RWPE2 (cell line): ENCODE data around the gene SUN3.

Experiments
- ATAC-seq: fragments of 200-7000 bp; cut with Tn5 transposase; 3 replicates; pipeline ENCODE4 v1.9.1; 2021; ENCODE audit warnings: low read depth
- DNase-seq: peaks from one replicate; pipeline ENCODE4 v3.0.0-alpha.2; 2020; ENCODE audit warnings: low spot score
- H3K27ac ChIP-seq: fragments of 450-650 bp; 2 replicates; pipeline ENCODE4 v1.5.1; 2017; ENCODE audit warnings: mild to moderate bottlenecking; ENCODE audit not compliant: poor library complexity, severe bottlenecking
- H3K27me3 ChIP-seq: fragments of 250-450 bp; sonication (Bioruptor Pico); 2 replicates; pipeline ENCODE4 v1.5.1; 2021; ENCODE audit warnings: mild to moderate bottlenecking, moderate library complexity; ENCODE audit not compliant: insufficient read depth, poor library complexity, severe bottlenecking
- H3K36me3 ChIP-seq: fragments of 250-450 bp; sonication (Bioruptor Pico); 2 replicates; pipeline ENCODE4 v1.5.1; 2020; ENCODE audit warnings: low read depth, mild to moderate bottlenecking, moderate library complexity
- H3K4me1 ChIP-seq: fragments of 250-450 bp; sonication (Bioruptor Pico); 2 replicates; pipeline ENCODE4 v1.5.1; 2021; ENCODE audit warnings: mild to moderate bottlenecking, moderate library complexity; ENCODE audit not compliant: insufficient read depth, poor library complexity, severe bottlenecking
- H3K4me3 ChIP-seq: fragments of 250-450 bp; sonication (Bioruptor Pico); 2 replicates; pipeline ENCODE4 v1.5.1; 2021; ENCODE audit warnings: mild to moderate bottlenecking, moderate library complexity; ENCODE audit not compliant: severe bottlenecking
- H3K9me3 ChIP-seq: fragments of 250-450 bp; sonication (Bioruptor Pico); 2 replicates; pipeline ENCODE4 v1.5.1; 2021; ENCODE audit warnings: mild to moderate bottlenecking, moderate library complexity; ENCODE audit not compliant: severe bottlenecking
- TF ChIP-seq, protein P1 (sequence below): fragments of 450-650 bp; IDR thresholded peaks from one replicate; pipeline ENCODE4 v1.5.1; 2017; ENCODE audit warnings: mild to moderate bottlenecking, moderate library complexity; ENCODE audit not compliant: poor library complexity, severe bottlenecking

The SUN3 gene

DNA sequence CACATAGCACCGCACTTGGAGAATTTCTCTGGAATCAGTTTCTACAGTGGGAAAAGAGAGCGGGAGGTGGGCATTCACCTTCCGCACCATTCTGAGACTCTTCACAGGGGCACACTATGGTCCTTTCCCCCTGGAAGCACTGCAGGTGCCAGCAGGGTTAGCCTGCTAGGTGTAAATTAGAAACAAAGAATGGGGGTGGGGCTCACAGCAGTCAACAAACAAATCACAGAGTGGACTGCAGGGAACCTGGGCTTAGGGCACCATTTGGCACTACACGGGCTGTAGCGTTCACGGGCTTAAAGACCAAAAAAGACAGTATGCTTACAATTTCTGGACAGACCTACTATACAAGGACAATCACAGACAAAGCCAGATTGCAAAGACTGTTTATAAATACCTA, 72.7 kb downstream of the SUN3 start:
- H3K4me3 ChIP-seq: no peak overlapping the region

GRCh38 chr7:47954231-47954911, 74.5 kb downstream of the SUN3 start:
- ATAC-seq (no peak; the same call in 2 of the 3 replicates), DNase-seq (no peak)
- no peak overlapping the region for H3K27ac ChIP-seq
- TF ChIP-seq, protein P1, sequence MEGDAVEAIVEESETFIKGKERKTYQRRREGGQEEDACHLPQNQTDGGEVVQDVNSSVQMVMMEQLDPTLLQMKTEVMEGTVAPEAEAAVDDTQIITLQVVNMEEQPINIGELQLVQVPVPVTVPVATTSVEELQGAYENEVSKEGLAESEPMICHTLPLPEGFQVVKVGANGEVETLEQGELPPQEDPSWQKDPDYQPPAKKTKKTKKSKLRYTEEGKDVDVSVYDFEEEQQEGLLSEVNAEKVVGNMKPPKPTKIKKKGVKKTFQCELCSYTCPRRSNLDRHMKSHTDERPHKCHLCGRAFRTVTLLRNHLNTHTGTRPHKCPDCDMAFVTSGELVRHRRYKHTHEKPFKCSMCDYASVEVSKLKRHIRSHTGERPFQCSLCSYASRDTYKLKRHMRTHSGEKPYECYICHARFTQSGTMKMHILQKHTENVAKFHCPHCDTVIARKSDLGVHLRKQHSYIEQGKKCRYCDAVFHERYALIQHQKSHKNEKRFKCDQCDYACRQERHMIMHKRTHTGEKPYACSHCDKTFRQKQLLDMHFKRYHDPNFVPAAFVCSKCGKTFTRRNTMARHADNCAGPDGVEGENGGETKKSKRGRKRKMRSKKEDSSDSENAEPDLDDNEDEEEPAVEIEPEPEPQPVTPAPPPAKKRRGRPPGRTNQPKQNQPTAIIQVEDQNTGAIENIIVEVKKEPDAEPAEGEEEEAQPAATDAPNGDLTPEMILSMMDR: no peak
- H3K27me3 ChIP-seq: no peaks in the 10 kb centered on the region
- no peak overlapping the region for H3K4me3 ChIP-seq
- H3K9me3 ChIP-seq: no peaks in the 10 kb centered on the region
- H3K4me1 ChIP-seq: peaks cover 3% of the 10 kb centered on the region
- peaks cover 29% of the 10 kb centered on the region for H3K36me3 ChIP-seq

More for the DNA sequence above, 72.7 kb downstream of the SUN3 start:
- ATAC-seq (no peak), DNase-seq (no peak)
- H3K27me3 ChIP-seq: no peaks in the 10 kb centered on the region
- TF ChIP-seq, protein P1: no peak
- no peak overlapping the region for H3K27ac ChIP-seq
- H3K36me3 ChIP-seq: peaks cover 34% of the 10 kb centered on the region
- no peaks in the 10 kb centered on the region for H3K9me3 ChIP-seq
- H3K4me1 ChIP-seq: no peaks in the 10 kb centered on the region

DNA sequence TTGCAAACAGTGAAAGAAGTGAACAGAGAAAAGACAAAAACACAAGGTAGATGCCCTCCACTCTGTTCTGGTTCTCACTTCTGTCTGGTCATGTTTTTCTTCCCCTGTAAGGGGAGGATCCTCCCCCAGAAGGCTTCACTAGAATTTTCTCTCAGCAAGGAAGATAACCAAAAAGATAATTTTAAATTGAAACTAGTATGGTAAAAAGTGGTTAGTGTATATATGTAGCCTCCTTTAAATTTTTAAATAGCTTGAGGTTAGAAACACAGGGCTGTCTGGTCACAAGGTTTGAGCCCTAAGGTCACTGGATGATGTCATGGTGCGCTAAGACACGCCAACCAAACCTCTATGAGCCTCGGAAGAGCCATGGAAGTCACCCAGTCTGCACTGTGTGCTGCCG, 75.1 kb downstream of the SUN3 start:
- Histone ChIP-seq H3K27me3 (no peaks in the 10 kb centered on the region), H3K4me1 (peaks cover 3% of the 10 kb centered on the region), H3K4me3 (no peak overlapping the region), H3K9me3 (no peaks in the 10 kb centered on the region), H3K27ac (no peak overlapping the region), H3K36me3 (peaks cover 29% of the 10 kb centered on the region)
- DNase-seq (no peak), ATAC-seq (no peak)
- TF ChIP-seq, protein P1: no peak

- no peak overlapping the region for H3K4me3 ChIP-seq
- peaks cover 19% of the 10 kb centered on the region for H3K36me3 ChIP-seq
- TF ChIP-seq, protein P1: no peak
- DNase-seq (no peak), ATAC-seq (no peak)
- peaks cover 3% of the 10 kb centered on the region for H3K4me1 ChIP-seq
- H3K27ac ChIP-seq: no peak overlapping the region
- no peaks in the 10 kb centered on the region for H3K27me3 ChIP-seq
- H3K9me3 ChIP-seq: no peaks in the 10 kb centered on the region
Measured at GRCh38 chr7:47952224-47952623, 76.7 kb downstream of the SUN3 start.

DNA sequence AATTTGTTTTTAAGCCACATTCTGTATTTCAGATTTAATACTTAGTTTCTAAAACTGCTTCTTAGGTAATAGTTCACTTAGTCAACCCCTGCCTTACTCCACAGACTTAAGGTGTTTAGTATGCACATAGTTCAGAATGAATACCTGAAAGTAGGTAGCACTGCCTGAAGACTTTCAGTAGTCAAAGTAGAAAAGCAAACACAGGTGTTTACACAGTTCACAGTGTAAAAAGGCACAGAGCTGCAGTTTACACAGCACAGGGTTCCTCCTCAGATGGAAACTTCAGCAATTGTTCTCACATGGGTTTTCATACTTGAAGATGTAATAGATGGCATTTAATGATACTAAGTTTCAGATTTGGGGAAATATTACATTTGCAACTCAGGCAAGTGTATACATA, 77.5 kb downstream of the SUN3 start:
- no peak for DNase-seq
- TF ChIP-seq, protein P1: no peak
- H3K4me3 ChIP-seq: no peak overlapping the region
- no peaks in the 10 kb centered on the region for H3K27me3 ChIP-seq
- no peak for ATAC-seq
- H3K27ac ChIP-seq: no peak overlapping the region
- H3K4me1 ChIP-seq: peaks cover 3% of the 10 kb centered on the region
- H3K36me3 ChIP-seq: peaks cover 19% of the 10 kb centered on the region
- H3K9me3 ChIP-seq: no peaks in the 10 kb centered on the region
